ENCODE measurements around the gene ANKRD36B. TPM values are rescaled to one million over a fixed set of nuclear protein-coding genes. Genes with fewer than 3 reads are reported as not detected.

The ANKRD36B gene
- total RNA-seq, 1 donor = 40.2 TPM

Other genes with a start within 250 kb of the ANKRD36B start
- gene COX5B, start 56.2 kb upstream of the ANKRD36B start, total RNA-seq = 270 and 304 TPM in 2 replicates
- 70.4 and 71.2 TPM in 2 replicates for gene ACTR1B, start 74.2 kb upstream of the ANKRD36B start, total RNA-seq
- 2.6 and 6.0 TPM in 2 replicates for gene C2orf92, start 79.8 kb upstream of the ANKRD36B start, total RNA-seq
- gene ZAP70, start 123.7 kb upstream of the ANKRD36B start, total RNA-seq = not detected in 2 replicates

All from fibroblast of villous mesenchyme (primary cell).